Vagina (tissue), 2 donors: ENCODE data around the gene NPTX1. TPM values are rescaled to one million over a fixed set of nuclear protein-coding genes. Genes with fewer than 3 reads are reported as not detected.

Experiments
- DNase-seq, 2 donors: peaks; one replicate each; pipeline ENCODE4 v3.0.0-alpha.2; 2017; ENCODE audit errors: extremely low spot score in 2 of 2
- H3K27ac ChIP-seq: fragments of 200-600 bp; sonication (generic); one replicate; pipeline ENCODE4 v1.5.1; 2019
- H3K27me3 ChIP-seq: fragments of 200-600 bp; sonication (generic); one replicate; pipeline ENCODE4 v1.5.1; 2019
- H3K36me3 ChIP-seq, 2 donors: fragments of 200-600 bp; sonication (generic); one replicate each; pipeline ENCODE4 v1.5.1; 2017 to 2019
- H3K4me1 ChIP-seq: fragments of 200-600 bp; sonication (generic); one replicate; pipeline ENCODE4 v1.5.1; 2019
- H3K4me3 ChIP-seq, 2 donors: fragments of 200-600 bp; sonication (generic); 1 replicate in 1 of 2; 2 replicates in 1 of 2; pipeline ENCODE4 v1.5.1; 2016 to 2019
- H3K9me3 ChIP-seq: fragments of 200-600 bp; sonication (generic); one replicate; pipeline ENCODE4 v1.5.1; 2019
- CTCF ChIP-seq, 3 experiments: fragments of 450-650 bp in 2 of 3; fragments of 200-600 bp in 1 of 3; sonication (generic) in 1 of 3; IDR thresholded peaks; one replicate each; pipeline ENCODE4 v1.5.1; 2017 to 2019; ENCODE audit warnings: antibody characterized with exemption in 3 of 3, mild to moderate bottlenecking in 2 of 3, moderate library complexity in 2 of 3
- POLR2A ChIP-seq, 2 donors: fragments of 450-650 bp; IDR thresholded peaks; one replicate each; pipeline ENCODE4 v1.6.1; 2017; ENCODE audit warnings: antibody characterized with exemption in 2 of 2, mild to moderate bottlenecking in 2 of 2, moderate library complexity in 2 of 2
- POLR2AphosphoS5 ChIP-seq, 2 donors: sonication (generic); formaldehyde crosslinking; IDR thresholded peaks; one replicate each; pipeline ENCODE4 v1.9.0; 2017; ENCODE audit warnings: antibody characterized with exemption in 2 of 2, mild to moderate bottlenecking in 2 of 2, low read depth in 1 of 2; ENCODE audit not compliant: insufficient read depth in 1 of 2
- intact Hi-C: fragments of 100-400 bp; cut with DNase I; formaldehyde crosslinking; loops from one replicate; pipeline ENCODE4 v1.15.1; 2023
- total RNA-seq: library from RNA; depleted of rRNA; stranded (reverse); fragments of >200 nt; gene quantifications from one replicate; pipeline ENCODE4 v1.2.3, GENCODE V29; 2016

The NPTX1 gene
- total RNA-seq, 1 donor from 2014 or later = 0.49 TPM

GRCh38 chr17:80430446-80431245 is 45.8 kb downstream of the NPTX1 start:
- intact Hi-C loops = no loop called here
- H3K4me3 ChIP-seq = no peak overlapping the region
- DNase-seq = no peak
- no peak overlapping the region for H3K27ac ChIP-seq
- TF ChIP-seq POLR2A (IDR thresholded peaks at IDR 0.05) = no peak
- TF ChIP-seq POLR2AphosphoS5 (IDR thresholded peaks at IDR 0.05; ENCODE audit: insufficient read depth in 1 of 2, low read depth in 1 of 2) = no peak
- no peak for TF ChIP-seq CTCF (IDR thresholded peaks at IDR 0.05)
- no peaks in the 10 kb centered on the region for H3K27me3 ChIP-seq
- H3K9me3 ChIP-seq = no peaks in the 10 kb centered on the region
- no peaks in the 10 kb centered on the region for H3K4me1 ChIP-seq
- H3K36me3 ChIP-seq = no peaks in the 10 kb centered on the region

- H3K27ac ChIP-seq = no peak overlapping the region
- no peaks in the 10 kb centered on the region for H3K27me3 ChIP-seq
- no peaks in the 10 kb centered on the region for H3K9me3 ChIP-seq
- H3K4me1 ChIP-seq = no peaks in the 10 kb centered on the region
- TF ChIP-seq POLR2A (IDR thresholded peaks at IDR 0.05) (no peak), CTCF (IDR thresholded peaks at IDR 0.05) (no peak), POLR2AphosphoS5 (IDR thresholded peaks at IDR 0.05; ENCODE audit: insufficient read depth in 1 of 2, low read depth in 1 of 2) (no peak)
- intact Hi-C loops = loop anchor here (5.0 kb wide), 1 partner anchor 553 kb away; no protein-coding TSS in a partner anchor
- no peaks in the 10 kb centered on the region for H3K36me3 ChIP-seq
- DNase-seq = no peak
- no peak overlapping the region for H3K4me3 ChIP-seq
These were observed 46.8 kb downstream of the NPTX1 start for GRCh38 chr17:80429356-80430275.

- DNase-seq = no peak
- no peak overlapping the region for H3K4me3 ChIP-seq
- H3K27me3 ChIP-seq = no peaks in the 10 kb centered on the region
- no peaks in the 10 kb centered on the region for H3K36me3 ChIP-seq
- no peaks in the 10 kb centered on the region for H3K9me3 ChIP-seq
- no peak overlapping the region for H3K27ac ChIP-seq
- no peak for TF ChIP-seq POLR2AphosphoS5 (IDR thresholded peaks at IDR 0.05; ENCODE audit: insufficient read depth in 1 of 2, low read depth in 1 of 2)
- no peak for TF ChIP-seq POLR2A (IDR thresholded peaks at IDR 0.05)
- TF ChIP-seq CTCF (IDR thresholded peaks at IDR 0.05) = no peak
- intact Hi-C loops = loop anchor here (5.0 kb wide), 1 partner anchor 554 kb away; no protein-coding TSS in a partner anchor
- no peaks in the 10 kb centered on the region for H3K4me1 ChIP-seq
These were observed 47.6 kb downstream of the NPTX1 start for GRCh38 chr17:80428796-80429195.

- TF ChIP-seq CTCF (IDR thresholded peaks at IDR 0.05) (no peak), POLR2A (IDR thresholded peaks at IDR 0.05) (no peak), POLR2AphosphoS5 (IDR thresholded peaks at IDR 0.05; ENCODE audit: insufficient read depth in 1 of 2, low read depth in 1 of 2) (no peak)
- Histone ChIP-seq H3K4me1 (peaks cover 2% of the 10 kb centered on the region), H3K27ac (no peak overlapping the region), H3K4me3 (no peak overlapping the region), H3K9me3 (no peaks in the 10 kb centered on the region), H3K27me3 (no peaks in the 10 kb centered on the region), H3K36me3 (no peaks in the 10 kb centered on the region)
- intact Hi-C loops = loop anchor here (5.0 kb wide), 1 partner anchor 554 kb away; no protein-coding TSS in a partner anchor
- no peak for DNase-seq
These were observed 48.0 kb downstream of the NPTX1 start for GRCh38 chr17:80428363-80428762.
